Activated naive CD8-positive, alpha-beta T cell treated with anti-CD3 and anti-CD28 coated beads, Interleukin-2, amount 10 ng/mL, durations not matched to agents 7 days and 5 days (primary cell): ENCODE data around the gene COPS3. TPM values are rescaled to one million over a fixed set of nuclear protein-coding genes. Genes with fewer than 3 reads are reported as not detected.

Experiments used
- ATAC-seq: fragments of 150-1000 bp; cut with Tn5 transposase; one replicate; pipeline ENCODE4 v1.10.0; 2021; ENCODE audit warnings: low read depth, moderate library complexity
- POLR2A ChIA-PET: fragments of 350-600 bp; sonication (Branson Sonifier 250); formaldehyde crosslinking; loops from one replicate; lab custom pipeline; 2021; ENCODE audit warnings: antibody characterized with exemption; lab: Charles Lee
- DNase-seq: peaks from one replicate; pipeline ENCODE4 v3.0.0; 2021
- H3K27ac Mint-ChIP-seq: one replicate; pipeline ENCODE4 v1.8.0; 2022; ENCODE audit warnings: mild to moderate bottlenecking, mixed read lengths
- H3K27me3 Mint-ChIP-seq: one replicate; pipeline ENCODE4 v1.8.0; 2022; ENCODE audit warnings: mild to moderate bottlenecking, moderate library complexity, mixed read lengths
- H3K36me3 Mint-ChIP-seq: one replicate; pipeline ENCODE4 v1.8.0; 2021; ENCODE audit warnings: mild to moderate bottlenecking, mixed read lengths
- H3K4me1 Mint-ChIP-seq: one replicate; pipeline ENCODE4 v1.8.0; 2021; ENCODE audit warnings: mixed read lengths
- H3K4me3 Mint-ChIP-seq: one replicate; pipeline ENCODE4 v1.8.0; 2022; ENCODE audit warnings: mild to moderate bottlenecking, moderate library complexity, mixed read lengths
- H3K9me3 Mint-ChIP-seq: one replicate; pipeline ENCODE4 v1.8.0; 2021; ENCODE audit warnings: mixed read lengths
- total RNA-seq, 2 experiments: library from RNA; stranded (reverse); gene quantifications; one replicate each; pipeline ENCODE4 v1.2.3, GENCODE V29; 2021

COPS3 gene
- total RNA-seq = 10 to 100 TPM; 79.5 to 85.4 TPM

DNA sequence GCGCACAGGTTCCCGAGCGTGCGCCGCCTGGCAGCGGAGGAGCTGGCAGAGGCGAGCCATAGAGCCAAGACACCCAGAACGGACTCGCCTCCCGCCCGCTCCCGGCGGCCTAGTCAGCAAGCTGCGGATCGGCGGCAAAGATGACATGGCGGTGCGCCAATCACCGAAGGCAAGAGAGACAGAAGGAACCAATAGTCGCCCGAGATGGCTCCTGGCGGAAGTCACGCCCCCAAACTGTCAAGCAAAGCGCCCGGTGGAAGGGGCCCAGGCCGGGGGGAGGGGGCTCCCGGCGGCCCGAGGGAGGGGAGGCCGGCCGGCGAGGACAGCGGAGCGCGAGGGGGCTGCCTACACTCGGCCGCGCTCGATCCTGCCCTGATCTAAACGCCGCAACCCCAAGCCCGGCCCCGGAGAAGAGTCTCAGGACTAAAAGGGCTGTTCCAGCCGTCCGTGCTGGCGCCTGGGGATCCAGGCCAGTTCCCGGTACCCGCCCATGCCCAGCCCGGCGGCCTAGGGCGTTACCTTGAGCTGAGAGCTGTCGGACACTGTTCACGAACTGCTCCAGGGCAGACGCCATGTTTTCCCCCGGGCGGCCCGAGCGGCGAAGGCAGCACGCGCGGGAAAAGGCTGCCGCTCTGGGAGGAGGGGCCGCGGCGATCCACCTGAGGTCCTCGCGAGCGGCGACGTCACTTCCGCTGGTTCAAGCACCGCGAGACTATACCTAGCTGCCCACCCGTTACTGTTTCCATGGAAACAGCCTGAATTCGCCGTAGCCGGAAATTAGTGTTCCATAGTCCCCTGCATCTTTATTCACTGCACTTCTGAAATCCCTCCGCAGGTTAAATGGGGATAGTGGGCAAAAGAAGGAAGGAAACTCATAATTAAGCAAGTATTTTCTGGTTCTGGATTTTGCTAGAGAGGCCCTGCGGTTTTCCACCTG, at the start of gene COPS3:
COPS3 (minus strand) TSS at position 634 of the 937 bp plus-strand sequence; CDS start at position 574, 60 bp downstream.
- peaks cover 20% of the 10 kb centered on the region for H3K4me1 Mint-ChIP-seq
- DNase-seq (peak; percentile 97), ATAC-seq (peak; percentile 93)
- peak within 1 kb of the TSS; percentile 91 for H3K4me3 Mint-ChIP-seq
- H3K9me3 Mint-ChIP-seq = no peaks in the 10 kb centered on the region
- POLR2A ChIA-PET = interaction anchor here (0.6 to 3.0 kb wide), 7 partner anchors 20 to 102 kb away, joined by 3 to 52 read pairs (median 4); partner anchors contain the start of genes FLCN and PLD6
- peaks cover 2% of the 10 kb centered on the region for H3K27me3 Mint-ChIP-seq
- peak within 1 kb of the TSS; percentile 95 for H3K27ac Mint-ChIP-seq
- H3K36me3 Mint-ChIP-seq = peaks cover 3% of the 10 kb centered on the region

DNA sequence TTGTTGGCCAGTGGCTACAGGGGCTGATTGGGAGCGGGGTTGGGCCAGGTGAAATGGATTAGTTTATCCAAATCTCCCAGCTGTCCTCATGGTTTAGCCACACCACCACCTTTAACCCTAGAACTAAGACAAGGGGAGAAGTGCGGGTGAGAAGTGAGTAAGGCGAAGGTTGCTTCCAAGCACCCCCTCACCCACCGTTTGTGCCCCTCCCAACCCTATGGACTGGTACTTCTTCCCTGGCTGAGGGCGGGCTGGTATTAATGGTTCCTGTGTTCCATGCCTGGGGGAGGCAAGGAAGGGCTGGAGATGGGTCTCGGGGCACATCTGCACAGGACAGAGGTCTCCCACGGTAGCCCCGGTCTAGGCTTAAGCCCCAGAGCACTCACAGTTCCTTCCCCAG, 47.2 kb upstream of the COPS3 start:
- Mint-ChIP-seq H3K27me3 (no peaks in the 10 kb centered on the region), H3K9me3 (no peaks in the 10 kb centered on the region), H3K27ac (no peak overlapping the region), H3K36me3 (no peaks in the 10 kb centered on the region), H3K4me3 (no peak overlapping the region), H3K4me1 (no peaks in the 10 kb centered on the region)
- DNase-seq (no peak), ATAC-seq (no peak)
- POLR2A ChIA-PET = no interaction called here

DNA sequence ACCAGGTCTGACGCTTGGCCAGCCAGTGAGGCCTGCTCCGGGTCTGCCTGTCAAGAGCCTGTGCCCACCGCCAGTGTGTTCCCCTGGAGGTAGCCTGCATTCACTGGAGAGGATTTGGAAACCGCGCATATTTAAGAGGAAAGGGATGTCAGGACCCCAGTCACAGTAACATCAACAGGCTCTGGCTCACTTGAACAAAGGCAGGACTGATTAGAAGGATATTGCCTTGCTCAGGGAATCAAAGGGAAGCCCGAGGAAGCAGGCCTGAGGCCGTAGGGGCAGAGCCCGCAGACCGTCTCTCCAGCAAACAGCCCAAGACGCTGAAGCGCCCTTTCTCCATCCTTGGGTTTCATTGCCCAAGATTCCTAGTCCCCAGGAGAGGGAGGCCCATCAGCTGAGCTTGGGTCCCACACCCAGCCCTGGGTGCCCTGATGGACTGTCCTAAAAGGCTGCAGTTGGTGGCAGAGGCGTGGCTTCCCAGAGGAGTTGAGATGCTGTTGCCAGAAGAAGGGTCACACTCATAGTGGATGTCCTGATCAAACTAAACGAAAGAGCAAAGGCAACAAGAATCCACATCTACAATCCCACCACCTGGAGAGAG, 45.3 kb upstream of the COPS3 start:
- H3K4me1 Mint-ChIP-seq = no peaks in the 10 kb centered on the region
- no peak overlapping the region for H3K27ac Mint-ChIP-seq
- ATAC-seq (no peak), DNase-seq (no peak)
- no peaks in the 10 kb centered on the region for H3K9me3 Mint-ChIP-seq
- H3K4me3 Mint-ChIP-seq = no peak overlapping the region
- POLR2A ChIA-PET = no interaction called here
- no peaks in the 10 kb centered on the region for H3K36me3 Mint-ChIP-seq
- no peaks in the 10 kb centered on the region for H3K27me3 Mint-ChIP-seq

GRCh38 chr17:17325816-17326215, 44.8 kb upstream of the COPS3 start:
- Mint-ChIP-seq H3K27ac (no peak overlapping the region), H3K36me3 (no peaks in the 10 kb centered on the region), H3K9me3 (no peaks in the 10 kb centered on the region), H3K4me1 (no peaks in the 10 kb centered on the region), H3K4me3 (no peak overlapping the region), H3K27me3 (no peaks in the 10 kb centered on the region)
- ATAC-seq = no peak
- POLR2A ChIA-PET = no interaction called here
- no peak for DNase-seq

GRCh38 chr17:17325228-17325627, 44.2 kb upstream of the COPS3 start:
- Mint-ChIP-seq H3K4me1 (no peaks in the 10 kb centered on the region), H3K27me3 (no peaks in the 10 kb centered on the region), H3K9me3 (no peaks in the 10 kb centered on the region), H3K36me3 (no peaks in the 10 kb centered on the region), H3K4me3 (no peak overlapping the region), H3K27ac (no peak overlapping the region)
- POLR2A ChIA-PET = no interaction called here
- no peak for DNase-seq
- no peak for ATAC-seq

DNA sequence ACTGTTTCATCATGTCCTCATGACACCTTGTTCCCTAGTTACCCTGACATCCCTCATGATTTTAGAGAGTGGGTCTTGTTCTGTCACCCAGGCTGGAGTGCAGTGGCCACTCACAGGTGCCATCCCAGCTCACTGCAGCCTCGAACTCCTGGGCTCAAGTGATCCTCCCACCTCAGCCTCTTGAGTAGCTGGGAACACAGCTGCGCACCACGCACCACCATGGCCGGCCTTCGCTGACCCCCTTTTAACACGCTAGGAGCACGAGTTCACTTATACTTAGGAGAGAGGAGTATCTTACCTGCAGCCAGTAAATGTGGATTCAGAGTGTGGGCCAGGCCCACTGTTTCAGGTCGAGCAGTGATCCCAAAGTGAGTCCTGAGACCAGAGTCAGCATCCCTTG, 43.6 kb upstream of the COPS3 start:
- POLR2A ChIA-PET = no interaction called here
- no peaks in the 10 kb centered on the region for H3K36me3 Mint-ChIP-seq
- H3K4me1 Mint-ChIP-seq = no peaks in the 10 kb centered on the region
- no peaks in the 10 kb centered on the region for H3K27me3 Mint-ChIP-seq
- H3K27ac Mint-ChIP-seq = no peak overlapping the region
- ATAC-seq (no peak), DNase-seq (no peak)
- no peak overlapping the region for H3K4me3 Mint-ChIP-seq
- H3K9me3 Mint-ChIP-seq = no peaks in the 10 kb centered on the region

- ATAC-seq (no peak), DNase-seq (no peak)
- Mint-ChIP-seq H3K27ac (no peak overlapping the region), H3K4me3 (no peak overlapping the region), H3K9me3 (no peaks in the 10 kb centered on the region), H3K27me3 (no peaks in the 10 kb centered on the region), H3K36me3 (no peaks in the 10 kb centered on the region), H3K4me1 (no peaks in the 10 kb centered on the region)
- POLR2A ChIA-PET = no interaction called here
These were observed 41.8 kb upstream of the COPS3 start for GRCh38 chr17:17322516-17323510.

- POLR2A ChIA-PET = no interaction called here
- no peak overlapping the region for H3K4me3 Mint-ChIP-seq
- H3K27ac Mint-ChIP-seq = no peak overlapping the region
- no peaks in the 10 kb centered on the region for H3K9me3 Mint-ChIP-seq
- H3K36me3 Mint-ChIP-seq = no peaks in the 10 kb centered on the region
- H3K27me3 Mint-ChIP-seq = no peaks in the 10 kb centered on the region
- DNase-seq (no peak), ATAC-seq (no peak)
- no peaks in the 10 kb centered on the region for H3K4me1 Mint-ChIP-seq
These were observed 40.4 kb upstream of the COPS3 start for GRCh38 chr17:17321356-17322025.

DNA sequence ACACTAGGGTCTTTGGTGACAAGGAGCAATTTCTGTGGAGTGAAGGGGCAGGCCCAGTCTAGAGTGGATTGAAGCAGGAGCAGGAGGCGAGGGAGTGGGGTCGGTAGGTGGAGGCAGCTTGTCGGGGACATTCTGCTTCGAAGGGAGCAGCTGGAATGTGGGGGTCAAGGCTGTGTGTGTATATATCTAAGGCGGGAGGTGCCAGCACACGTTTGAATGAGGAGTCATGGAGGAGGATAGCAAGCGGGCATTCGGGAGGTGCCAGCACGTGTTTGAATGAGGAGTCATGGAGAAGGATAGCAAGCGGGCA, 39.8 kb upstream of the COPS3 start:
- Mint-ChIP-seq H3K27ac (no peak overlapping the region), H3K4me1 (no peaks in the 10 kb centered on the region), H3K36me3 (no peaks in the 10 kb centered on the region), H3K27me3 (no peaks in the 10 kb centered on the region), H3K4me3 (no peak overlapping the region), H3K9me3 (no peaks in the 10 kb centered on the region)
- no peak for ATAC-seq
- no peak for DNase-seq
- POLR2A ChIA-PET = no interaction called here

DNA sequence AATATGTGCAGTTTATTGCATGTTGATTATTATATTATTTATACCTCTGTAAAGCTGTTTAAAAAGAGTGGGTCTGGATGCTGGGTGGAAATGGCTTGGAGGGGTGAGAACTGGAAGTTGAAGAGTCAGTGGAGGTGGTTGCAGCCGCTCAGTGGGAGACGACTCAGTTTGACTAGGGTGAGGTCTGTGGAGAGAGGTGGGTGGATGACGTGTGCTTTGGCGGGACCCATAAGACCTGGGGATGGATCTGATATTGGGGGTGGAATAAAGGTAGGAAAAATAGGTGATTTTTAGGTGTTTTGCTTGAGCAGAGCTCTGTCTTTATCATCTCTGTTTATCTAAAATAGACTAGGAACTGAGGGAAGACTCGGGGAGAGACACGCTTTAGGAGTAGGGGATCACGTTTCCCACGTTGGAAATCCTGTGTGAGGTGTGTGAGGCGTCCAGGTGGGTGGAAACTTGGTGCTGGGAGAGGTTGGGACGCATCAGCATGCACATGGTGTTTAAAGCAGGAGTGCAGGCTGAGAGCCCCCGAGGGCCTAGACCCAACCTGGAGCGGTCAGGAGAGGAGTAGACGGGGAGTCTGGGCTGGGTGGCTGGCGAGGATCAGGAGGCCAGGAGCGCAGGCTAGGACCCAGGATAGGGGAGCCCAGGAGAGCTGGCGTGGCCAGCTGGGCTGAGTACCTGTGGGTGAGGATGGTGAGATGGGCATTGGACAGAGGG, 39.3 kb upstream of the COPS3 start:
- Mint-ChIP-seq H3K4me1 (no peaks in the 10 kb centered on the region), H3K27me3 (no peaks in the 10 kb centered on the region), H3K36me3 (no peaks in the 10 kb centered on the region), H3K9me3 (no peaks in the 10 kb centered on the region), H3K27ac (no peak overlapping the region), H3K4me3 (no peak overlapping the region)
- DNase-seq (no peak), ATAC-seq (no peak)
- POLR2A ChIA-PET = no interaction called here

- Mint-ChIP-seq H3K4me1 (peaks cover 7% of the 10 kb centered on the region), H3K27ac (no peak overlapping the region), H3K9me3 (no peaks in the 10 kb centered on the region), H3K36me3 (peaks cover 5% of the 10 kb centered on the region), H3K27me3 (no peaks in the 10 kb centered on the region), H3K4me3 (no peak overlapping the region)
- DNase-seq (no peak), ATAC-seq (no peak)
- POLR2A ChIA-PET = interaction anchor here (1.0 kb wide), 1 partner anchor 10 kb away, joined by 3 read pairs; no protein-coding TSS in a partner anchor
These were observed 34.2 kb upstream of the COPS3 start for GRCh38 chr17:17315142-17315821.
